GM21381 (cell line): ENCODE results near the gene LACTB.

Experiments
- ATAC-seq: cut with Tn5 transposase; IDR thresholded peaks from one replicate; pipeline ENCODE4 v1.9.1; 2021; ENCODE audit warnings: mild to moderate bottlenecking, moderate library complexity; ENCODE audit not compliant: unreplicated experiment

Gene LACTB

DNA sequence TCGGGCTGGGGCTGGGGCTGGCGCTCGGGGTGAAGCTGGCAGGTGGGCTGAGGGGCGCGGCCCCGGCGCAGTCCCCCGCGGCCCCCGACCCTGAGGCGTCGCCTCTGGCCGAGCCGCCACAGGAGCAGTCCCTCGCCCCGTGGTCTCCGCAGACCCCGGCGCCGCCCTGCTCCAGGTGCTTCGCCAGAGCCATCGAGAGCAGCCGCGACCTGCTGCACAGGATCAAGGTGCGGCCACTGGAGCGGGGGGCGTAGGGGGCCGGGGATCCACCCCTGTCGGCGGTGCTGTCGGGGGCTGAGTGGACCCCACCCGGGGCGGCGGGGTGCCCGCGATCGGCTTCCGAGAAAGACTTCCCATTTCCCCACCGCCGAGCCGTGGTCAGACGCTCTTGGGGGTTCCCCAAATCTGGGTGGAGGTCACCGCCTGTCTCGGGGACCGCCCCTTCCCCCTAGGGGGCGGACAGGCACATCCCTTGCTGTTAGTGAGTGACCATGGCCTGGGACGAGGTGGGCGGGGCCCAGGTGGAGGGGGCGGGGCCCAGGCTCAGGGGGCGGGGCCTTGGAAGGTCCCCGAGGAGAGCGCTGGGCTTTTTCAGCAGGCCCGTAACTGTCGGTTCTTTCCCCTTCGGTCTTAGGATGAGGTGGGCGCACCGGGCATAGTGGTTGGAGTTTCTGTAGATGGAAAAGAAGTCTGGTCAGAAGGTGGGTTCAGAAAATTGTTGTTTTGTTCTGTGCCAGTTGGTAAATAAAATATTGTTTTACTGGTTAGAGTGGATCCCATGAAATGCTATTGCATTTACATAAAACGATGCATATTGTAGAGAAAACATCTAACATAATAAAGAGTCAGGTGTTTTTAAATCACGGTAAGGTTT, 578 bp downstream of the LACTB start:
- ATAC-seq = peak; percentile 81

DNA sequence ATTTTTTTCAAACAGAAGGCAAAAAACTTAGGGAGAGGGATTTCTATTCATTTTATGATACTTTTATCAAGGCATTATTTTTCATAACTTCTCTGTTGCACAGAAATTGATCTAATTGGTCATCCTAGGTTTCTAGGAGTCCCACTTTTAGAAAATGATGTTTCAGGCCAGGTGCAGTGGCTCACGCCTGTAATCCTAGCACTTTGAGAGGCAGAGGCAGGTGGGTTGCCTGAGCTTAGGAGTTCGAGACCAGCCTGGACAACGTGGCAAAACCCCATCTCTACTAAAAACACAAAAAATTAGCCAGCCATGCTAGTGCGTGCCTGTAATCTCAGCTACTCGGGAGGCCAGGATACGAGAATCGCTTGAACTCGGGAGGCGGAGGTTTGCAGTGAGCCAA, 2.8 kb downstream of the LACTB start:
- no peak for ATAC-seq

DNA sequence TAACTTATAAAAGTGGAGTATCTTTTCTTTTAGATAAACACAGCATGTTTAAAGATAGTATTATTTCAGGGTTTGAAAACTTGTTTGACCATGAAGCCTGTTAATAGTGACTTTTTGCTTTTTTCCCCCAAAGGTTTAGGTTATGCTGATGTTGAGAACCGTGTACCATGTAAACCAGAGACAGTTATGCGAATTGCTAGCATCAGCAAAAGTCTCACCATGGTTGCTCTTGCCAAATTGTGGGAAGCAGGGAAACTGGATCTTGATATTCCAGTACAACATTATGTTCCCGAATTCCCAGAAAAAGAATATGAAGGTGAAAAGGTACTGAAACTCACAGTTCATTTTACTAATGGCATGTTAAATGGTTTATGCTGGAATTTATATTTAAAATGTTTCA, 5.1 kb downstream of the LACTB start:
- no peak for ATAC-seq

DNA sequence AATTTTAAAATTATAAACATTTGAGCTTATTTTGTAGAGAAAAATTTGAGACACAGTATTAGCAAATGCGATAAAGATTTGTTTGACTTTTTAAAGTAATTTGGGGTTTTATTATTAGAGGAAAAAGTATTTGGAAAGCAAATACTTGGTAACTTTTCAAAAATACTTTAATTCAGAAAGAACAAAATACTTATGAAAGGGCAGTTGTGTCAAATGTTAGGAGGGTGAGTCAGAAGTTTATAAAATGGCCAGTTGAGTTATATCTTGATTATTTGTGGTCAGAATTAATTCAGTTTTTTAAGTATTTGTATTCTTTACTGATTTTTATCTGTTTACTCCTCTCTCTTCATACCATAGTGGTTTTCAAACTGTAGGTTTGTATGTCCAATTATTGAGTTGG, 12.1 kb downstream of the LACTB start:
- ATAC-seq = no peak

DNA sequence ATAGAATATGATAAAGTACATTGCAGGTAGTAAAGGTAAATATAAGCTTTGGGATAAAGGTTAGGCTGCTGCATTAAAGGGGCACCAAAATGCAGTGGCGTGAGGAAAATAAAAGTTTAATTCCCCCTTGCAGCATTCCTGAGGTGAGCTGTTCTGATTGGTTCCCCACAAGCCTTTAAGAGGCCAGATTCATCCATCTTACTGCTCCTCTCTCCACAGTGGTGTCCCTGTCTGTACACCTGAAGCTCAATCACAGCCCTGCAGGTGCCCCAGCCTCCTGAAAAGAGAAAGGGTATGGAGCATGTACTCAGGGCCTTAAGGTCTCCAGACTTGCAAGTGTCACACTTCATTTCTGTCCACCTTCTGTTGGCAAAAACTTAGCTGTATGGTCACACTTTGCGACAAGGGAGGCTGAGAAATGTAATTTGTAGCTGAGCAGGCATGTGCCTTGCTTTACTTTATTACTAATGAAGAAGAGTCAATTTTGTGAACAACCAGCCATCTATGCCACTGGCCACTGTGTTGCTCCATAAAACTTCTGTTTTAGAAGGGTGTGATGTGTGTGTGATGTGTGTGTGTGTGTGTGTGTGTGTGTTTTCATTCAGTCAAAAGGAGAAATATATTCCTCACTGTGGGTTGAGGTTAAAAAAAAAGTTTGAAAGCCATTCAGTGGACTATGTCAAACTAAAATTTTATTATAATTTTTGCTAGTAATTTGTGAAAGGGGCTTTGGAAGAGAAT, 12.8 kb downstream of the LACTB start:
- ATAC-seq = no peak

DNA sequence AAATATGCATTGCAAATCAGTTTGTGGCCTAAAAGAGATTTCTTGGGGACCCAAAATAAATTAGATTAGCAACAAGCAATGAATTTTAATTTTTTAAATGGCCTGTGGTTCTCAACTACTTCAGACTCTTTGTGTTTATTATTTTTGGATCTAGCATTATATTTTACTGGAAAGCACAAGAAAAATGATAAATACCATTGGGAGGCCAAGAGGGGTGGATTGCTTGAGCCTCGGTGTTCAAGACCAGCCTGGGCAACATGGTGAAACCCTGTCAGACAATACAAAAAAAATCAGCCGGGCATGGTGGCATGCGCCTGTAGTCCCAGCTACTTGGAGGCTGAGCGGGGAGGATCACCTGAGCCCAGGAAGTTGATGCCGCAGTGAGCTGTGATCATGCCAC, 13.6 kb downstream of the LACTB start:
- no peak for ATAC-seq

DNA sequence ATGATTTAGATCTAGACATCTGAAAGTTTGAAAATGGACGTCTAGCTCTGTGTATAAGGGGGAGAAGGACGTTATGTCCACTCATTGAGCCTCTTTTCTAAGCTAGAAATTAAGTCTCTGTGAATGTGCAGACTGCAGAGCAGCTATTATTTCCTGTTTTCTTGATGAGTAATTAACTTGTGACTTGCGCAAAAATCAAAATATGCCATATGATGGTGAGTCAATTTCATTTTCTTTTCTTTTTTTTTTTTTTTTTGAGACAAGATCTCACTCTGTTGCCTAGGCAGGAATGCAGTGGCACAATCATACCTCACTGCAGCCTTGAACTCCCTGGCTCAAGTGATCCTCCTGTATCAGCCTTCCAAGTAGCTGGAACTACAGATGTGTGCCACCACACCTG, 14.1 kb downstream of the LACTB start:
- no peak for ATAC-seq

DNA sequence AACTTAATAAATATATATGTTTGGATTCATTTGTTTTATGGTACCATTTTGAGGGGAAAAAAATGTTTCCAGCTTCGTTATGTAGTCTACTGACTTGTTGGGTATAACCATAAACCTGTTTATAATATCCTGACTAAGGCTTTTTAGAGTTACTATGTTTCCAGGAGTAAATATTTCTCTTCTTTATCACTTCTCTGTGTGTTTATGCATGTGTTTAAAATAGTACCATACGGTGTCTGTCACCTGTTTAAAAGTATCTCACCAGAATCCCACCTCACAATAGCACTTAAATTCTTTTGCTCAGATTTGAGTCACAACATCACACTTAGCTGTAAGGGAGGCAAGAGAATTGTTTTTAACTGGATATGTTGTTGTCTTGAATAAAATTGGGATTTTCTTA, 15.1 kb downstream of the LACTB start:
- ATAC-seq = no peak

DNA sequence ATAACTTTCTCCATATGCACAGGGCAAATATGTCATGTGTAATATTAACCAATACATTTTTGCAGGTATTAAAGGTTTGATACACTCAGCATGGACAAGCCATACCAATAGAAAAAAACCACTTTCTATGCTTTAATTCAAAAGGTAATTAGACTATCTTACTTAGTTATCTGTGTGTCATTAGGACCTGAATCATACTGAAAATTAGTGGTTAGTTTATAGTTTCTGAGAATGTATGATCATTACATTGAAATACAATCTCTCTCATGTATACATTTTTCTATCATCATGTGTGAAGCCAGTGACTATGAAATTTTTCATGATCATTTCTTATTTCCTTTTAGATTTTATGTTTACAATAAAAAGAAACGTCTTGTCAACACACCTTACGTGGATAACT, 19.3 kb downstream of the LACTB start:
- ATAC-seq = no peak

DNA sequence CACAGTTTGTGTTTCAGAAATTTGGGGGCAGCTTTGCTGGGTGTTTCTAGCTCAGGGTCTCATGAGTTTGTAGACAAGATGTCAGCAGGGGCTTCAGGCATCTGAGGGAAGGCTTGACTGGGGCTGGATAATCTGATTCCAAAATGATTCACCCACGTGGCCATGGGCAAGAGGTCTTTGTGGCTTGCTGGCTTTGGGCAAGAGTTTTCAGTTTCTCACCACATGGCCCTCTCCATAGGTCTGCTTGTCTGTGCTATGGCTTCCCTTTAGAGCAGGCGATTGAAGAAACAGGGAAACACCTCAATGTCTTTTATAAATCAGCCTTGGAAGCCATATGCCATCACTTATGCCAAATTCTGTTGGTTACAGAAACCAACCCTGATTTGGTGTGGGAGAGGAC, 23.8 kb downstream of the LACTB start:
- no peak for ATAC-seq

DNA sequence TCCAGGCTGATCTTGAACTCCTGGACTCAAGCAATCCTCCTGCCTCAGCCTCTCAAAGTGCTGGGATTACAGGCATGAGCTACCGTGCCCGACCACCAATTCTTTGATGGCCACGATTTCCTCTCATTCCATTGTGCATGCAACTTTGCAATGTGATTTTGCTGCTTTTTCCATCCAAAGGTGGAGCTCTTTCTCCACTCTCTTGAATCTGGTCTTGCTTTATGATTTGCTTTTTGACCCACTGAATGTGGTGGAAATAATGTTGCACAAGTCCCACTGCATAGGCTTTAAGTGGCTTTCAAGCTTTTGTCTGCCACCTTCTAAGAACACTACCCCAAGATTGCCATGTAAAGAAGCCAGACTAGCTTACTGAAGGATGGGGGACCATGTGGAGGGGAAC, 25.0 kb downstream of the LACTB start:
- ATAC-seq = no peak

DNA sequence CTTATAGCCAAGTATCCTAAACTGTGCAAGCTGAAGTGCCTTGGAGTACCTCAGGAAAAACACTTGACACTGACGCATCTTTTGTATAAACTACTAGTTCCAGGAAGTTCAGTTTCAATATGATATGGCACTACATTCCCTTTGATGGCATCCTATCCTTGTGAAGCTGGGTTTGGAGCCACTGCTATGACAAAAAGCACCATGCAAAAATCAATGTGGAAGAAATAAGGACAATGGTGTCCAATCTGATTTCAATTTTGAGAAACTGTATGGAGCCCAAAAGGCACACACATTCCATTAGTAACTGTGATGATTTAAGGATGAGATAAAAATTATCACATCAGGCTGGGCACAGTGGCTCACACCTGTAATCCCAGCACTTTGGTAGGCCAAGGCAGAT, 30.0 kb downstream of the LACTB start:
- no peak for ATAC-seq

DNA sequence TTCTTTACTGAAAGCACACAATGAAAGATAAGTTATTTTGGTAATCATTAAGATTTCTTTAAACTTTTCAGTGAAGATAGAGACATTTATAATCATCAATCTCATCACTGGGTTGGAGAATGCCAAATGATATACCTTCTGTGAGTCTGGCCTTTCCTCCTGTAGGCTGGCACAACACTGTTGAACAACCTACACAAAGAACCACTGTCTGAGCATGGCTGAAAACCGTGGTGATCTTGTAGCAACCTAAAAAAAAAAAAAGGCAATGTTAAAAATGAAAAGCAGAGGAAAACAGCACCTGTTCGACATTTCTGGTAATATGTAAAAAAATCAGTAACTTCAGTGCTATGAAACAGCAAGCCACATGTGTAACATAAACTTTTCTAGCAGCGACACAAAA, 33.8 kb downstream of the LACTB start:
- no peak for ATAC-seq

DNA sequence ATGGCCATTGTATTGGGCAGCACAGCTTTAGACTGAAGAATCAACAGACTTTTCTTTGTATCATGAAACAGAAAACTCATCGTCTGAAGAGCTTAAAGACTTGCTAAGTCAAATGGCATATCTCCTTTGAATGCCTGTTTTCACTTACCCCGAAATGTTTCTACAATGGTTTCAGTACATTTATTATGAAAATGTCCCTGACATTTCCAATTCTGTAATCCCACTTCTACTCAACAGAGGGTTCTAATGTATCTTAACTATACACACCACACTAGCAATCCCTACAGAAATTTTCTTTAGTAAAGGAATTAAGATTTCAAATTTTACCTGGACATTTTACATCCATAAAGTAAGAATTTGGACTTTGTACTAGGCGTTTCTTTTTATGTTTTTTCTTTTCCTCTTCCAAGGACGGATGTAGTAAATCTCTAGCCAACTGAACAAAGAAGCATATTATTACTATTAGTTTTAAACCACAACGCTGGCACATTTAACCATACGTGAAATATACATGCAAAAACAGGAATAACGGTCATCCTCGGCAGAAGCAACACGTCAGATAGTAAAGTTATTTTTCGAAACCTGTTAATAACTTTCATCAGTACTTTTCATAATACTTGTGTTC, 34.5 kb downstream of the LACTB start:
- no peak for ATAC-seq

DNA sequence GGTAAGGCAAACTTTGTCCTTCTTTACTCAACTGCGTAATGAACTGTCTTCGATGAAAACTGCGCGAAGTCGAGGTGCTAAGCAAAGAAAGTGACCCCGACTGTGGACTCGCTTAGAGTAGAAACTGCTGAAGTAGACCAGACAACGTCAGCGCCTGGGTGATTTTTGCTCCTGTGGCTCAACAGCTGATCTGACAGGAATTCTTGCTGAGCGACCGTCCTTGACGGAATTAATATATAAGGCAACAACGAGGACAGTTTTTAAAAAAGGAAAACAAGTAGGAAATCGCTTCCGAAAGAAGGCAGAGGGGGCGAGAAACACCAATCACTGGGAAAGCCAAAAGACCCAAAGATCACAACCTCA, 35.1 kb downstream of the LACTB start:
- ATAC-seq = peak; percentile 23

DNA sequence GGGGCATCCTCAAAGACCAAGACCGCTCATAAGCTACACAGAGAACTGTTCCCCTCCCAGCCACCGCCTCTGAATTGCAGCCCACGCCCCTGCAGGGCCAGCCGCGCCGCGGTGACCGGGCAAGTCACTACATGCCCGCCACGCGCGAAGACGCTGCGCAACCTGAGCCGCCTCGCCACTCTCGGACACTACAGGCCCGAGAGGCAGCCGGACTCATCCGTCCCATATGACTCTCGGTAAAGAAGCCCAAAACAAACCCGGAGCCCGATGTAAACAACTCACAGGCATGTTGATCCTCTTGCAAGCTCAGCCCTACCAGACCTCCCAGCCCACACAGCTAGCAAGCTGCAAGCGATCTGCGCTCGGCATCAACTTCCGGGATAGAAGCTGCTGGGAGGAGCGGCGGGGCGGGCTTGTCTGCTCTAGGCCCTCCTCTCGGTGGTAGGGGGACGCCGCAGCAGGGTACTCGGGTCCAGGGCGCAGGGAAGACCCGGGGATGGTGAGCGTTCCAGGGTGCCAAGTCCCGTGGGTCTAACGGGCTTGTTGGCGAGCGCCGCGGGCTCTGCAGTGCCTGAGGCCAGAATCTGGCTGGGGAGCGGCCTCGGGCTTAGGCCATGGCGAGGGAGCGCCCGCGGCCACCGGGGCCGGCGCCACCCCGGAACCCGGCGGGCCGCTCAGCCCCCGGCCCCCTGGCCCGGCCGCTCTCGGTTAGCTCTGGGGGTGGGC, 35.6 kb downstream of the LACTB start, which contains the start of gene RPS27L:
Gene RPS27L (minus strand): TSS at position 360 of the 726 bp plus-strand sequence. CDS start 72 bp downstream, at position 288.
- peak; percentile 93 for ATAC-seq

DNA sequence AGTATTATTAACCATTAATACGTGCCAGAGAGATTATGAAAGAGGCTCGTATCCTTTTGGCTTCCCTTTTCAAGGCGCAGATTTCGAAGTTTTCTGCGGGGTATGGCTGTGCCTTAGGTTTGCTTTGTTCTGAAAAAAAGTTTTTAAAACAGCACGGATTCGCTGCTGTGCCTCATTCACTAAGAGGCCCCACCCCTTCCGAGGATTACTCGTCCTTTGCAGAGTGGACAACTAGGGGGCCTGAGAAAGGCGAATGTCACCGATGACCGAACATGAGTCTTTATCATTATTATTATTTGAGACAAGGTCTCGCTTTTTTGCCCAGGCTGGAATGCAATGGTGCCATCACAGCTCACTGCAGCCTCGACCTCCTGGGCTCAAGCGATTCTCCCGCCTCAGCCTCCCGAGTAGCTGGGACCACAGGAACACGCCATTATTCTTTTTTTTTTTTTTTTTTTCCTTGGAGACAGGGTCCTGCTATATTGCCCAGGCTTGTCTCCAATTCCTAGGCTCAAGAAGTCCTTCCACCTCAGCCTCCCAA, 36.3 kb downstream of the LACTB start:
- ATAC-seq = peak; percentile 8

DNA sequence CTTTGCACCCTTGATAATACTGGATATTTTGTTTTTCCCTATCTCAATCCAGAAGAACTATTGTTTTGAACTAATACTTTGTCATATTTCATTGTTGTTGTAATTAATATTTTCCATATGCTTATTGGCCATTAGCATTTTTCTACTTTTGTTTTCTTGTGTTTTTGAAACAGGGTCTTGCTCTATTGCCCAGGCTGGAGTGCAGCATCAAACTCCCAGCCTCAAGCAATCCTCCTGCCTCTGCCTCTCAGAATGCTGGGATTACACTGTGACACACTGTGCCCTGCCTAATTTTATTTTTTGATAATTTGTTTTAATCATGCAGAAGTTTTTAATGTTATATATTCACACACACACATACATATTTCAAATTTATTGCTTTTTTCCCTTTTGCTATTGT, 39.0 kb downstream of the LACTB start:
- no peak for ATAC-seq

DNA sequence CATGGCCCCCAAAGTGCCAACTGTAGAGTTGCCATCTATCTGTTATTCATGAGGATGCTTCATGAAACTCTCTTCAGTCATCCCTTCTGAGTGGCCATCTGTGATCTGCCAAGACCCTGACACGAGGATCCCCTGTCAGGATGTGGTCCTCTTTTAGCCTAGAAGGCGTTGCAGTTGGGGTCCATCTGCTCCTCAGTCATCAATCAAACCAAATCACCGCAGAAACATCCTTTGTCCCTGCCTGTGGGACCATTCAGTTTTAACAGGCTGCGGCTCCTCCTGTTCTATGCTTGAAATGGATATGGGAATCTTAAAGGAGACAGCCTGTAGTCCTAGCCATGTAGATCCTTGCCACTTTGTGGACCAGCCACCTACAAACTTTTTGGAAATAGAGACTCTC, 41.6 kb downstream of the LACTB start:
- no peak for ATAC-seq

DNA sequence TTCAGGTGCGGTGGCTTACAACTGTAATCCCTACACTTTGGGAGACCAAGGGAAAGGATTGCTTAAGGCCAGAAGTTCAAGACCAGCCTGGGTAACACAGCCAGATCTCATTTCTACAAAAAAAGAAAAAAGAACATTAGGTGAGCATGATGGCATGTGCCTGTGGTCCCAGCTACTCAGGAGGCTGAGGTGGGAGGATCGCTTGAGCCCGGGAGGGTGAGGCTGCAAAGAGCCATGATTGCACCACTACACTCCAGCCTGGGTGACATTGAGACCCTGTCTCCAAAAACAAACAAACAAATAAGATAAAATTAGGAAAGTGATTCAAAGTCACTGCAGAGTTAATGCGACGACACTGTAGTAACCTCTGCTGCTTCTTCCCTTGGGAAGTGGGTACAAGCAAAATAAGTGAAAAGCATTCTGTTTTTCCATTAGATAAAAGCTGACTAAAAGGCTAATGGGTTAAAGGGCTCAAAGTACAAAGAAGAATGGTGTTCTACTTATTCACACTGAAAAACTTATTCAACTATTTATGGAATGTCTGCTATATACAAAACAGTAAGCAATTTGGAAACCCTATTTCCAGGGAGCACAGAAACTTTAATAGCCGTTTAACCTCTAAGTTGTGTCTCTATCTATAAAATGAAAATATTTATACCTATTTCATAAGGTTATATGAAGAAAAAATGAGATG, 43.7 kb downstream of the LACTB start:
- ATAC-seq = no peak
